HG03095 (cell line): Measurements from ENCODE around the gene OR1A2.
"Not testable (repeated sequence)": the region's sequence is repeated elsewhere in the genome, so short reads cannot be mapped to it uniquely, and the experiment has no call there.

Experiments
- ATAC-seq: cut with Tn5 transposase; IDR thresholded peaks from one replicate; pipeline ENCODE4 v1.9.1; 2021; ENCODE audit warnings: moderate library complexity; ENCODE audit not compliant: unreplicated experiment

OR1A2 gene, protein sequence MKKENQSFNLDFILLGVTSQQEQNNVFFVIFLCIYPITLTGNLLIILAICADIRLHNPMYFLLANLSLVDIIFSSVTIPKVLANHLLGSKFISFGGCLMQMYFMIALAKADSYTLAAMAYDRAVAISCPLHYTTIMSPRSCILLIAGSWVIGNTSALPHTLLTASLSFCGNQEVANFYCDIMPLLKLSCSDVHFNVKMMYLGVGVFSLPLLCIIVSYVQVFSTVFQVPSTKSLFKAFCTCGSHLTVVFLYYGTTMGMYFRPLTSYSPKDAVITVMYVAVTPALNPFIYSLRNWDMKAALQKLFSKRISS

DNA sequence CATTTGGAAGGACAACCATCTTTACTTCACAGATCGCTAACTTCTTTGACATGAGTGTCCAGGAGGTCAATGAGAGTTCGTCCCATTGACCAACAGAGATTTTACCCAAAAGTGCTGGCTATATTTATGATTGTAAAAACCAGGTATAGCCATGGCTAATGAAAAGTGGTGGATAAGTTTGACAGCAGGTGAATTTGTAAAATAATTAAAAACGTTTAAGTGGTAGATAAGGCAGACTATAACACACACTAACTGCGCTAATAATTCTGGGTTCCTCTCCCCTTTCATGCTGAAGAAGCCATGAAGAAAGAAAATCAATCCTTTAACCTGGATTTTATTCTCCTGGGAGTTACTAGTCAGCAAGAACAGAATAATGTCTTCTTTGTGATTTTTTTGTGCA is at the start of gene OR1A2:
Gene OR1A2, plus strand, starts transcription at position 301 of the 400 bp plus-strand sequence. Its CDS starts 0 bp downstream, at position 301.
- no peak for ATAC-seq

DNA sequence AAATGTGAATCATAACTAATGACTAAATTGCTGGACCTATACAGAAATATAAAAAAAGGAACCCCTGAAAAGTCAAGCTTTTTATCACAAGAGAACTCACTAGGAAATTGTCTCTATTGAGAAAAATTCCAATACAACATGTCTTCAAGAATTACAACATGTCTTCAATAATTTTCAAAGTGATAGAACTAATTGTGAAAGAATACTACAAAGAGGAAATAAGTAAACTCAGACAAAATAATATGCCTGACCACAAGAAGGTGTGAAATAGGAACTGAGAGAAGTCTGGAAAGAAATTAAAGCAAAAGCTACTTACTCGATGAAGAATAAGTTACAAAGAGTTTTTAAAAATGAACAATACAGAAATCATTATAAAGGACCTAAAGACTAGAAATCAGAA is 40.1 kb upstream of the OR1A2 start:
- no peak for ATAC-seq

DNA sequence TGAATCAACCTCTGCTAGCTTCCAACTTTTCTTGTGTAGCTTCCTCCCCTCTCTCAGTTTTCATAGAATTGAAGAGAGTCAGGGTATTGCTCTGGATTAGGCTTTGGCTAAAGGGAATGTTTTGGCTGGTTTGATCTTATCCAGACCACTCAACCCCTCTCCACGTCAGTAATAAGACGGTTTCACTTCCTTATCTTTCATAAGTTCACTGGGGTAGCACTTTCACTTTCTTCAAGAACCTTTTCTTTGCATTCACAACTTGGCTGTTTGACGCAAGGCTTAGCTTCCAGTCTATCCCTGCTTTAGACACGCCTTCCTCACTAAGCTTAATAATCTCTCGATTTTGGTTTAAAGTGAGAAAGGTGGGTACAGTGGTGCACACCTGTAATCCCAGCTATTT is 29.7 kb upstream of the OR1A2 start:
- no peak for ATAC-seq

DNA sequence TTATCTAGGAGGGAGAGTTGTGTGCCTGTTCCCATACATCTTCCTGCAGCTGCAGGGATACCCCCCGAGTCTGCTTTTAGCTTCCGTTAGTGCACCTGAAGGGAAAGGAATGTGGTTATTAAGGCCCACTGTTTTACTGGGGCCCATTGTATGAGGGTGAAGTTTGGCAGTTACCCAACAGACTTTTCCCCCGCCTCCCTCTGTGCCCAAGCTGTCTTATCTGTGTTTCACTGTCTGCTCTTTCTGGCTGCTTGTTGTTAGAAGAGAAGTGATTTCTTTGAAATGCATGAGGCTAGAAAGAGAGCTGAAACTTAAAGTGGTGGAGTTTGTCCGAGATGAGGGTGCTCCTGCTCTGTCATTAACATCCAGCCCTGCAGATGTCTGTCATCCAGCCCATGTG is 7.4 kb upstream of the OR1A2 start:
- no peak for ATAC-seq

DNA sequence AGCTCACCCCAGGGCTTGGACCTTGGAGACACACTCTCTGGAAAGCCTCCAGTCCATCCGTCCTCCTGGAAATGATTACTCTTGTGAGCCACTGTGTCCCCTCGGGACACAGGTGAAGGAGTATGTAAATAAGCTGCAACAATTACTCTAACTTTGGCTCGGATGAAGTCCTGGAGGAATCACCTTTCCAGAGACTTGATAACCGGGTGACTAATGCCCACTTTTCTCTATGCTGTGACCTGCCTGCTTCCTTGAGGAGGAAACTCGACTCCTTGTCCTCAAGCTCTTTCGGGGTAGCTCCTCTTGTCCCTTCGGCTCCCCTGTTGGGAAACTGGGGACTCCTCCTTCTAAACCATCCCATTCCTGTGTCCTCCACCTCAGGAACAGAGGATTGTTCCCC is 10.0 kb downstream of the OR1A2 start, which contains the start of gene OR1A1:
Gene OR1A1, plus strand, starts transcription at position 301 of the 400 bp plus-strand sequence. CDS start 7,954 bp downstream, outside the sequence.
- ATAC-seq: no peak

DNA sequence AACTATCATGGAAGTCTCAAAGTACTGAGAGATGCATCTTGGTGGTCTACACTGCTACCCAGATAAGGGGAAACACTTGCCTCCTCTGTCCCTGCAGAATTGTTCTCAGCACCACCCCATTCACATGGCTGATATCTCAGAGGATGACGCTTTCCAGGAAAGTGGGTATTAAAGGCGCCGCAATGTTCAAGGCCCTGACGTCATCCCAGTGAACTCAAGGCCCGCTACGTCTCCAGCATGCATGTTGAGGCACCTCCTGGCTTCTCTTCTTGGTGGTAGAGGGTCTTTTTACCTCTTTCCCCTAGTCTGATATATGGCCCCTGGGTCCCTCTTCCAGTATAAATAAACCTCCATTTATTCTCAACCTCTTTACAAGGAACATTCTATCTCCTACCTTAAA is 11.2 kb downstream of the OR1A2 start:
- ATAC-seq: no peak

DNA sequence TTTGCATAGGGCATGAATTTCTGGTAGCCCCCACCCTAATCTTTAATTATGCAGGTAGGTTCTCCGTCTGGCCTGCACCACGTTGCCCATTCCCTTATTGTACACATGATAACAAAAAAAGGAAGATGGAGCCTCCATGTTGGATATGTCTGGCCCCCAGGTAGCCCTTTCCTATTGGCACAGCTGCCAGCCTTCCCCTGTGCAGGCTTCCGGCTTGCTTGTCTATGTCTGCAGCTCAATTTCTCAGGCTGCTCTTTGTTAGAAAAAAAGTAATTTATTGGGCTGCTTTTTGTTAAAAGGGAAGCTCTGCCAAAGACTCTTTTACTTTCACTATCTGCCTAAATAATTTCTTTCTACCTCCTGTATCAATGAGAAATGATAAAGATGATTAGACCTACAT is 15.7 kb downstream of the OR1A2 start:
- no peak for ATAC-seq

DNA sequence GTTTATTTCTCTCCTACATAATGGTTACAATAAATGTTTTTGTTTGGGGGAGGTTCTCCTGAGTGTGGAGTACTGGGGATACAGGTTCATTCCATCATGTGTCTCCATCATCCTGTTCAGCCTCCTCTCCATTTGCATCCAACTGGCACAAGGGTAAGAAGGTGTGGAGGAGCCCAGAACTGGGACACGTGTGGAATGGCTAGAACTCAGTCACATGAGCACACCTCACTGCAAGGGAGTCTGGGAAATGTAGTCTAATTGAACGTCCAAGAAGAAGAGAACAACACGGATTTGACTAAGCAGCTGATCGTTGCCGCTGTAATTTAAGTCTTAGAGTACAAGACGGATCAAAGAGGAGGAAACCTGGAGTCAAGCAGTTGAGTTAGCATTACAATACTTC is 16.3 kb downstream of the OR1A2 start:
- ATAC-seq: no peak

DNA sequence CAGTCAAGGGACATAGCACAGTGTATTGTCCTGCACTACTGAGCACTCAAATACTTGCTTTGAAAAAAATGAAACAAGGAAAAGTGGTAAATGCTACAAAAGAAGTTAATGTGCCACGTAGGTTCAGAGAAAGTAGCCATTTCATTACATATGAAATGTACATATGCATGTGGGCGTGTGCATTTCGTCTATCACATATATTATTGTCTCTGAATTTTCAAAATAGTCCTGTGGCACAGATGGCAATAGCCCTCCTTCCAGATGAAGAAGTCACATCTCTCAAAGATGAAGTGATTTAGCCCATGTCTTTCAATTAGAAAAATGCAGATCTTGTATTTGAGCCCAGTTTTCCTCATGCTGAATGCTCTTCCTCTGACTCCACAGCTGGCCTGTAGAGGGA is 22.7 kb downstream of the OR1A2 start:
- ATAC-seq: not testable (repeated sequence)

DNA sequence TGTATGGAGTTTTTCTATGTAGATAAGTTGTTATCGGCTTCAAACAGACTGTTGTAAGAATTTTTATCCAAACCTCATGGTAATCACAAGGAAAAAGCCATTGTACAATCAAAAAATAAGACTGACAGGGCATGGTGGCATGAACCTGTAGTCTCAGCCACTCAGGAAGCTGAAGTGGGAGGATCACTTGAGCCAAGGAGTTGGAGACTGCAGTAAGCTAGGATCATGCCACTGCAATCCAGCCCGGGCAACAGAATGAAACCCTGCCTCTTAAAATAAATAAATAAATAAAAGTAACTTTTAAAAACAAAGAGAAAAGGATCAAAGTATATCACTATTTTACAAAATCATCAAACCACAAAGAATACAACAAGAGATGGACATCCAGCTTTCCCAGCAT is 24.5 kb downstream of the OR1A2 start:
- ATAC-seq: no peak

DNA sequence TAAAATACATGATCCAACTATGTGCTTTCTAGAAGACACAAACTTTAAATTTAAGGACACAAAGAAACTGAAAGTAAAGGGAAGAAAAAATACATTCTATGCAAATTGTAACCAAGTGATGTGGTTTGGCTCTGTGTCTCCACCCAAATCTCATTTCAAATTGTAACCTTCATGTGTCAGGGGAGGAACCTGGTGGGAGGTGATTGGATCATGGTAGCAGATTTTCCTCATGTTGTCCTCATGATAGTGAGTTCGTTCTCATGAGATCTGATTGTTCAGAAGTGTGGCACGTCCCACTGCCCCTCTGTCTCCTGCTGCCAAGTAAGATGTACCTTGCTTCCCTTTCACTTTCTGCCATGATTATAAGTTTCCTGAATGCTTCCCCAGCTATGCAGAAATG is 25.2 kb downstream of the OR1A2 start:
- ATAC-seq: no peak

DNA sequence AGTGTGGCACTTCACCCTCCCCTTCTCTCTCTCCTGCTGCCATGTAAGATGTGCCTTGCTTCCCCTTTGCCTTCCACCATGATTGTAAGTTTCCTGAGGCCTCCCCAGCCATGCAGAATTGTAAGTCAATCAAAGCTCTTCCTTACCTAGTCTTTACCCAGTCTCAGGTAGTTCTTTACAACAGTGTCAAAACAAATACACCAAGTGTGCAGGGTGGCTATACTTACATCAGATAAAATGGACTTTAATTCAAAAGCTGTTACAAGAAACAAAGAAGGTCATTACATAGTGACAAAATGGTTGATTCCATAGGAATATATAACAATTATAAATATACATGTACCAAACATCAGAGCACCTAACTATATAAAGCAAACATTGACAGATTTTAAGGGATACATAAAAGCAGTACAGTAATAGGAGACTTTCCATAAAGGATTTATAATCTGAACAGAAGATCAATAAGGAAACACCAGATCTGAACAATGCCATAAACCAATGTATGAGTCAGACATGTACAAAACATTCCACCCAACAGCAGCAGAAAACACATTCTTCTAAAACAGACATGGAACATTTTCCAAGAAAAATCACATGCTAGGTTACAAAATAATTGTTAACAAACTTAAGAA is 27.5 kb downstream of the OR1A2 start:
- ATAC-seq: not testable (repeated sequence)

DNA sequence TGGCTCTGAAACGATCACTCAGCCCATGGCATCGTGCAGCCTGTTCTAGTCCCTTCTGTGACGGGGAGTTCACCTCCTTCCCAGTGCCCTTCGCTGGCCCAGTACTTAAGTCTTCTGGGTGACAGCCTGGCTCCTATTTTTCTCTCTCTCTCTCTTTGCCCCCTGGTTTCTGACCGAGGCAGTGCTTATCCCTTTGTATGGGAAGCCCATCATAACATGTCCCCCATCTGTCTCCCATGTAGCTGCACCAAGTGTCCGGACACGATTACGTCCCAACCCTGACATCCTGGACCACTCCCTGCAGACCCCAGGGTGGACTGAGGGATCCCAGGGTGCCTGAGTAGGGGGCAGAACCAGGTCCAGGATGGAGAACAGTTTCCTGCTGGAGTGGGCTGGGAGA is 35.0 kb downstream of the OR1A2 start:
- not testable (repeated sequence) for ATAC-seq

DNA sequence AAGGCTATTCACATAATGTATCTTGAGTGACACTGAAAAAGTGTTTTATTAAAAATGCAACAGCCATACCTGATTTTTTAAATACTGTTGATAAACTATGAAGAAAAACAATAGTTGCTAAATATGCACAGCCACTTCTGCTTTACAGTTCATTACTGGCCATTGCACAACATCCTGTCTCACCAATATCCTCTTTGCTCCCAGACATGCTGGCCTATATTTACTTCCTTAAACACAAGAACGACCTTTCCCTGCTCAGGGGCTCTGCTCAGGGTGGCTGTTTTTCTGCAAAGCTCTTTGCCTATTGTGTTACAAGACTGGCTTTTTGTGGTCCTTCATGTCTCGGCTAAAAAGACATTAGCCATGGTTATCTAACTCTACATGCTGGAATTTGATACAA is 41.4 kb downstream of the OR1A2 start:
- ATAC-seq: not testable (repeated sequence)

DNA sequence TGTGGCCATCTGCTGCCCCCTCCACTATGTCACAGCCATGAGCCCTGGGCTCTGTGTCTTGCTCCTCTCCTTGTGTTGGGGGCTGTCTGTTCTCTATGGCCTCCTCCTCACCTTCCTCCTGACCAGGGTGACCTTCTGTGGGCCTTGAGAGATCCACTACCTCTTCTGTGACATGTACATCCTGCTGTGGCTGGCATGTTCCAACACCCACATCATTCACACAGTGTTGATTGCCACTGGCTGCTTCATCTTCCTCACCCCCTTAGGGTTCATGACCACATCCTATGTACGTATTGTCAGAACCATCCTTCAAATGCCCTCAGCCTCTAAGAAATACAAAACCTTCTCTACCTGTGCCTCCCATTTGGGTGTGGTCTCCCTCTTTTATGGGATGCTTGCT is 43.7 kb downstream of the OR1A2 start:
- ATAC-seq: not testable (repeated sequence)

DNA sequence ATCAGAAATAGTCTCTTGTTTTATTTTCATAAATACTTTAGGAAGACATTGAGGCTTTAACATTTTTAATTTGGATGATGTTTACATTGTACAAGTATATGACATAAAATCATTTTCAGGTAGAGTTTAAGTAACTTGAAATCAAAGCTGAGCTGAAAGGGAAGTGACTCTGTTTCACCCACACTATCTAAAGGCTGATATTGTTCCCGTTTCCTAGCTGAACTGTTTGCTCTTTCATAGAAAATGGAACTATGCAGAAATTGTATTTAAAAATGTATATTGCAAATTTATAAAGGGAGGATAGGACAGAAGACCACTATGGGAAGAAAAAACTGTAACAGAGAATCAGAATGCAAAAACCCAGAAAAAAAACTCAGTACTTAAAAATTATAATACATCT is 47.5 kb downstream of the OR1A2 start:
- ATAC-seq: not testable (repeated sequence)
